ENCODE measurements around the gene GPNMB. TPM values are rescaled to one million over a fixed set of nuclear protein-coding genes. Genes with fewer than 3 reads are reported as not detected.

The GPNMB gene
- total and polyA plus RNA-seq, 2 of the 4 experiments (the other 2 are of a cell fraction) = under 0.01 to 0.14 TPM

Other genes with a start within 250 kb of the GPNMB start
- 78.3 and 185 TPM in 2 replicates for gene HYCC1, start 232.6 kb upstream of the GPNMB start, total RNA-seq (2012; rRNA removed)
- gene HYCC1, start 232.6 kb upstream of the GPNMB start, polyA plus RNA-seq (2012; rRNA removed) = 42.9 and 44.1 TPM in 2 replicates
- gene KLHL7, start 141.0 kb upstream of the GPNMB start, total RNA-seq (2012; rRNA removed) = 29.2 and 44.4 TPM in 2 replicates
- gene KLHL7, start 141.0 kb upstream of the GPNMB start, polyA plus RNA-seq (2012; rRNA removed) = 23.9 and 24.6 TPM in 2 replicates
- gene NUP42, start 64.7 kb upstream of the GPNMB start, total RNA-seq (2012; rRNA removed) = 17.2 and 22.6 TPM in 2 replicates
- gene NUP42, start 64.7 kb upstream of the GPNMB start, polyA plus RNA-seq (2012; rRNA removed) = 15.9 and 17.3 TPM in 2 replicates
- 30.5 and 47.8 TPM in 2 replicates for gene MALSU1, start 52.6 kb downstream of the GPNMB start, total RNA-seq (2012; rRNA removed)
- 36.0 and 54.4 TPM in 2 replicates for gene MALSU1, start 52.6 kb downstream of the GPNMB start, polyA plus RNA-seq (2012; rRNA removed)
- gene IGF2BP3, start 223.7 kb downstream of the GPNMB start, total RNA-seq (2012; rRNA removed) = 59.3 and 94.2 TPM in 2 replicates
- gene IGF2BP3, start 223.7 kb downstream of the GPNMB start, polyA plus RNA-seq (2012; rRNA removed) = 47.6 and 50.9 TPM in 2 replicates